Measurements from ENCODE around the gene ZNF366.

DNA sequence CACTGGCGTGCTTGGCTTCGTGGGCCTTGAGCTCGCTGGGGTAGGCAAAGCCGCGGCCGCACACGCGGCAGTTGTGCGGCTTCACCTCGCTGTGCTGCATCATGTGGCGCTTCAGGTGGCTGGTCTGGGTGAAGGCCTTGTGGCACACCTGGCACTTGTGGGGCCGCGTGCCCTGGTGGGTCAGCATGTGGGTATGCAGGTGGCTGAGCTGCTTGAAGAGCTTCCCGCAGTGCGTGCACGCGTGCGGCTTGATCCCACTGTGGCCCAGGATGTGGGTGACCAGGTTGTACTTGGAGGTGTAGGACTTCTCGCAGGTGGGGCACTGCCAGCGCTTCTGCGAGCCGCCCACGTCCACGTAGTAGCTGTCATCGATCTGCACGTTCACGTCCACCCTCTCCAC, 46.8 kb downstream of the ZNF366 start:
- TF ChIP-seq, protein P1, sequence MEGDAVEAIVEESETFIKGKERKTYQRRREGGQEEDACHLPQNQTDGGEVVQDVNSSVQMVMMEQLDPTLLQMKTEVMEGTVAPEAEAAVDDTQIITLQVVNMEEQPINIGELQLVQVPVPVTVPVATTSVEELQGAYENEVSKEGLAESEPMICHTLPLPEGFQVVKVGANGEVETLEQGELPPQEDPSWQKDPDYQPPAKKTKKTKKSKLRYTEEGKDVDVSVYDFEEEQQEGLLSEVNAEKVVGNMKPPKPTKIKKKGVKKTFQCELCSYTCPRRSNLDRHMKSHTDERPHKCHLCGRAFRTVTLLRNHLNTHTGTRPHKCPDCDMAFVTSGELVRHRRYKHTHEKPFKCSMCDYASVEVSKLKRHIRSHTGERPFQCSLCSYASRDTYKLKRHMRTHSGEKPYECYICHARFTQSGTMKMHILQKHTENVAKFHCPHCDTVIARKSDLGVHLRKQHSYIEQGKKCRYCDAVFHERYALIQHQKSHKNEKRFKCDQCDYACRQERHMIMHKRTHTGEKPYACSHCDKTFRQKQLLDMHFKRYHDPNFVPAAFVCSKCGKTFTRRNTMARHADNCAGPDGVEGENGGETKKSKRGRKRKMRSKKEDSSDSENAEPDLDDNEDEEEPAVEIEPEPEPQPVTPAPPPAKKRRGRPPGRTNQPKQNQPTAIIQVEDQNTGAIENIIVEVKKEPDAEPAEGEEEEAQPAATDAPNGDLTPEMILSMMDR (IDR thresholded peaks at IDR 0.05), result no peak
- TF ChIP-seq POLR2A (IDR thresholded peaks at IDR 0.05), result no peak

Data from vagina (tissue), 2 donors.